B cell (primary cell): ENCODE measurements around the gene KDM5B. TPM values are rescaled to one million over a fixed set of nuclear protein-coding genes. Genes with fewer than 3 reads are reported as not detected.
"Not testable (repeated sequence)": the region's sequence is repeated elsewhere in the genome, so short reads cannot be mapped to it uniquely, and the experiment has no call there.

Experiments used
- ATAC-seq: fragments of 200-7000 bp; cut with Tn5 transposase; one replicate; pipeline ENCODE4 v1.10.0; 2021; ENCODE audit warnings: low read depth, mild to moderate bottlenecking, moderate number of reproducible peaks, moderate library complexity
- CTCF ChIA-PET: fragments of 350-600 bp; sonication (Branson Sonifier 250); formaldehyde crosslinking; loops from one replicate; lab custom pipeline; 2021; ENCODE audit warnings: antibody characterized with exemption, inconsistent platforms; lab: Charles Lee
- POLR2A ChIA-PET: fragments of 350-600 bp; sonication (Branson Sonifier 250); formaldehyde crosslinking; loops from one replicate; lab custom pipeline; 2021; ENCODE audit warnings: antibody characterized with exemption; lab: Charles Lee
- DNase-seq: peaks from one replicate; pipeline ENCODE4 v3.0.0; 2013
- H2AFZ ChIP-seq: 2 replicates; pipeline ENCODE4 v1.6.1; 2012; ENCODE audit warnings: mild to moderate bottlenecking, low read depth, low read length; ENCODE audit not compliant: insufficient read depth, poor library complexity, severe bottlenecking
- H3K27ac ChIP-seq, 2 donors: 1 replicate in 1 of 2; 2 replicates in 1 of 2; pipeline ENCODE4 v1.5.1; 2012 to 2013; ENCODE audit warnings: low read length in 2 of 2, mild to moderate bottlenecking in 2 of 2, moderate library complexity in 1 of 2
- H3K27me3 ChIP-seq, 4 experiments: fragments of 200-600 bp in 1 of 4; sonication (generic) in 1 of 4; replicated peaks in 1 of 4; 1 replicate in 2 of 4; 2 replicates in 2 of 4; pipeline versions ENCODE4 v1.6.1 to v1.7.0; 2013 to 2016; ENCODE audit warnings: low read length in 3 of 4, mild to moderate bottlenecking in 2 of 4, mixed read lengths in 1 of 4, moderate library complexity in 1 of 4; ENCODE audit not compliant: insufficient read depth in 4 of 4, control insufficient read depth in 3 of 4; ENCODE audit errors: control extremely low read depth in 1 of 4
- H3K36me3 ChIP-seq, 2 experiments: replicated peaks in 1 of 2; 1 replicate in 1 of 2; 2 replicates in 1 of 2; pipeline versions ENCODE4 v1.6.1 to v1.7.1; 2013; ENCODE audit warnings: low read length in 1 of 2; ENCODE audit not compliant: insufficient read depth in 2 of 2, control insufficient read depth in 1 of 2; ENCODE audit errors: control extremely low read depth in 1 of 2, extremely low read depth in 1 of 2
- H3K4me1 ChIP-seq, 2 donors: fragments of 200-600 bp in 1 of 2; sonication (generic) in 1 of 2; 1 replicate in 1 of 2; 2 replicates in 1 of 2; pipeline versions ENCODE4 v1.5.1 to v1.6.1; 2013 to 2017; ENCODE audit warnings: low read length in 2 of 2; ENCODE audit not compliant: control insufficient read depth in 2 of 2, insufficient read depth in 2 of 2
- H3K4me2 ChIP-seq: replicated peaks from 2 replicates; pipeline ENCODE3; 2012; ENCODE audit warnings: mild to moderate bottlenecking, low read depth, low read length; ENCODE audit not compliant: poor library complexity, severe bottlenecking
- H3K4me3 ChIP-seq, 5 experiments: fragments of 200-600 bp in 1 of 5; sonication (generic) in 1 of 5; 1 replicate in 3 of 5; 2 replicates in 2 of 5; pipeline versions ENCODE4 v1.5.1 to v1.7.0; 2011 to 2016; ENCODE audit warnings: low read length in 4 of 5, mild to moderate bottlenecking in 4 of 5, low read depth in 2 of 5, control low read depth in 1 of 5, moderate library complexity in 1 of 5; ENCODE audit not compliant: insufficient read depth in 1 of 5; ENCODE audit errors: control extremely low read depth in 1 of 5, extremely low read depth in 1 of 5
- H3K79me2 ChIP-seq: fragments of 200-600 bp; sonication (generic); one replicate; pipeline ENCODE4 v1.6.0; 2016; ENCODE audit warnings: low read length; ENCODE audit not compliant: control insufficient read depth, insufficient read depth
- H3K9ac ChIP-seq: fragments of 200-600 bp; sonication (generic); 2 replicates; pipeline ENCODE4 v1.6.1; 2017; ENCODE audit warnings: mild to moderate bottlenecking, low read length, moderate library complexity
- H3K9me3 ChIP-seq, 3 donors: one replicate each; pipeline versions ENCODE4 v1.6.1 to v1.7.1; 2013; ENCODE audit warnings: low read length in 2 of 3; ENCODE audit not compliant: control insufficient read depth in 2 of 3, insufficient read depth in 1 of 3; ENCODE audit errors: control extremely low read depth in 1 of 3
- H4K20me1 ChIP-seq: 2 replicates; pipeline ENCODE4 v1.6.0; 2012; ENCODE audit warnings: mild to moderate bottlenecking, low read length; ENCODE audit not compliant: insufficient read depth, control insufficient read depth, poor library complexity, severe bottlenecking
- H3K27ac Mint-ChIP-seq: one replicate; pipeline ENCODE4 v1.8.0; 2021; ENCODE audit warnings: mixed read lengths
- H3K27me3 Mint-ChIP-seq: one replicate; pipeline ENCODE4 v1.8.0; 2021; ENCODE audit warnings: mixed read lengths
- H3K4me1 Mint-ChIP-seq: one replicate; pipeline ENCODE4 v1.8.0; 2021; ENCODE audit warnings: mixed read lengths
- H3K4me3 Mint-ChIP-seq: one replicate; pipeline ENCODE4 v1.8.0; 2021; ENCODE audit warnings: mixed read lengths
- H3K9me3 Mint-ChIP-seq: one replicate; pipeline ENCODE4 v1.8.0; 2022; ENCODE audit warnings: mixed read lengths; ENCODE audit not compliant: insufficient read depth
- EZH2 ChIP-seq: IDR thresholded peaks from 2 replicates; pipeline ENCODE4 v1.6.1; 2012; ENCODE audit warnings: borderline replicate concordance, low read depth, mild to moderate bottlenecking, moderate library complexity, low read length; ENCODE audit not compliant: insufficient read depth, poor library complexity, severe bottlenecking
- WGBS: methylation state at CpG from one replicate; pipeline ENCODE4 v1.1.5; 2013; ENCODE audit warnings: missing lambda C conversion rate; ENCODE audit not compliant: insufficient coverage; 5-methylcytosine and 5-hydroxymethylcytosine counted together
- intact Hi-C: fragments of 100-400 bp; cut with micrococcal nuclease; formaldehyde crosslinking; loops from one replicate; pipeline ENCODE4 v1.10.0; 2022
- polyA plus RNA-seq: library from polyadenylated mRNA; depleted of rRNA; stranded (reverse); fragments of >200 nt; gene quantifications from 2 replicates; pipeline ENCODE4 v1.2.3, GENCODE V29; 2012
- total RNA-seq, 2 donors: library from RNA; stranded (reverse); fragments of 120-200 nt in 1 of 2; gene quantifications; 1 replicate in 1 of 2; 2 replicates in 1 of 2; pipeline versions ENCODE4 v1.2.3 to v1.2.4, GENCODE V29; 2013 to 2022
- TF ChIP-seq, protein P1 (sequence below): fragments of 200-600 bp; IDR thresholded peaks from one replicate; pipeline ENCODE4 v1.8.0; 2022; ENCODE audit warnings: antibody characterized with exemption, mild to moderate bottlenecking

The KDM5B gene
- total and polyA plus RNA-seq, 2 donors (not counting 1 experiment from before 2014, with no cell fraction given), result 11.2 to 62.7 TPM

DNA sequence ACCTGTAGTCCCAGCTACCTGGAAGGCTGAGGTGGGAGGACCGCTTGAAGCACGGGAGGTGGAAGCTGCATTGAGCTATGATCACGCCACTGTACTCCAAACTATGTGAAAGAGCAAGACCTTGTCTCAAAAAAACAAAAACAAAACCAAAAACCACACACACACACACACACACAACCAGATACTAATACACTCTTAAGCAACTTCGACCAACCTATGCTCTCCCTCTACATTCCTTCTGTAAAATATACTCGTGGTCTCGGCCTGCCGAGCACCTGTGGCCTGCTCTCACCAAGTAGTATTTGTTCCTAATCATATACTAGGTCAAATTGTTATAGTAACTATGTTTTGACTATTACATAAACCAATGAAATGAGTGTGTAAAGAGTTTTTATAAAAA lies 84.5 kb downstream of the KDM5B start:
- Mint-ChIP-seq H3K27me3 (peaks cover 3% of the 10 kb centered on the region), H3K27ac (no peak overlapping the region), H3K4me1 (peaks cover 9% of the 10 kb centered on the region), H3K9me3 (no peaks in the 10 kb centered on the region), H3K4me3 (no peak overlapping the region)
- H3K4me3 ChIP-seq, result no peak overlapping the region
- POLR2A ChIA-PET, result no interaction called here
- no peak overlapping the region for H3K9ac ChIP-seq
- H3K9me3 ChIP-seq, result no peaks in the 10 kb centered on the region
- H3K27ac ChIP-seq, result no peak overlapping the region
- H3K27me3 ChIP-seq, result peaks cover 0 to 3% (median under 1%) of the 10 kb centered on the region in 4 experiments
- WGBS, result 100% methylated on average over 3 of the region's 7 CpGs
- peaks cover 0 to 8% of the 10 kb centered on the region in 2 donors for H3K4me1 ChIP-seq
- H3K79me2 ChIP-seq, result no peaks in the 10 kb centered on the region
- H4K20me1 ChIP-seq, result no peaks in the 10 kb centered on the region
- ATAC-seq (no peak), DNase-seq (no peak)
- TF ChIP-seq EZH2, result no peak
- TF ChIP-seq, protein P1, sequence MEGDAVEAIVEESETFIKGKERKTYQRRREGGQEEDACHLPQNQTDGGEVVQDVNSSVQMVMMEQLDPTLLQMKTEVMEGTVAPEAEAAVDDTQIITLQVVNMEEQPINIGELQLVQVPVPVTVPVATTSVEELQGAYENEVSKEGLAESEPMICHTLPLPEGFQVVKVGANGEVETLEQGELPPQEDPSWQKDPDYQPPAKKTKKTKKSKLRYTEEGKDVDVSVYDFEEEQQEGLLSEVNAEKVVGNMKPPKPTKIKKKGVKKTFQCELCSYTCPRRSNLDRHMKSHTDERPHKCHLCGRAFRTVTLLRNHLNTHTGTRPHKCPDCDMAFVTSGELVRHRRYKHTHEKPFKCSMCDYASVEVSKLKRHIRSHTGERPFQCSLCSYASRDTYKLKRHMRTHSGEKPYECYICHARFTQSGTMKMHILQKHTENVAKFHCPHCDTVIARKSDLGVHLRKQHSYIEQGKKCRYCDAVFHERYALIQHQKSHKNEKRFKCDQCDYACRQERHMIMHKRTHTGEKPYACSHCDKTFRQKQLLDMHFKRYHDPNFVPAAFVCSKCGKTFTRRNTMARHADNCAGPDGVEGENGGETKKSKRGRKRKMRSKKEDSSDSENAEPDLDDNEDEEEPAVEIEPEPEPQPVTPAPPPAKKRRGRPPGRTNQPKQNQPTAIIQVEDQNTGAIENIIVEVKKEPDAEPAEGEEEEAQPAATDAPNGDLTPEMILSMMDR, result no peak
- no peak overlapping the region for H3K4me2 ChIP-seq
- peaks cover 9 to 23% of the 10 kb centered on the region in 2 experiments for H3K36me3 ChIP-seq
- H2AFZ ChIP-seq, result no peak overlapping the region
- intact Hi-C loops, result no loop called here
- CTCF ChIA-PET, result interaction anchor here (1.4 kb wide), 1 partner anchor 258 kb away, joined by 3 read pairs; no protein-coding TSS in a partner anchor

DNA sequence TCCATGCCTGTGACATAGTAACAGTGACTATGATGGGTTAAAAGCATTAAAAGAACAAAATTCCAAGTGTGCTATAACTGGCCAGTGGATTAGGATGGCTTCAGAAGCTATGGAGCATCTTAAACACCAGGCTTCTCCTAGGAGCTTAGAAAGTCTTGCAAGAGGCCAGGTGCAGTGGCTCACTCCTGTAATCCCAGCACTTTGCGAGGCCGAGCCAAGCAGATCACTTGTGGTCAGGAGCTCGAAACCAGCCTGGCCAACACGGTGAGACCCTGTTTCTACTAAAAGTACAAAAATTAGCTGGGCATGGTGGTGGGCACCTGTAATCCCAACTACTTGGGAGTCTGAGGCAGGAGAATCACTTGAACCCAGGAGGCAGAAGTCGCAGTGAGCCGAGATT lies 85.2 kb downstream of the KDM5B start:
- H3K27me3 ChIP-seq, H3K79me2 ChIP-seq, H3K27ac ChIP-seq, H3K27ac Mint-ChIP-seq, ATAC-seq, H3K9me3 ChIP-seq, H3K4me3 ChIP-seq, H3K4me1 Mint-ChIP-seq, DNase-seq, POLR2A ChIA-PET, H3K4me1 ChIP-seq, intact Hi-C loops, H2AFZ ChIP-seq, H3K9me3 Mint-ChIP-seq, H3K9ac ChIP-seq, H4K20me1 ChIP-seq, H3K4me3 Mint-ChIP-seq, H3K27me3 Mint-ChIP-seq, H3K4me2 ChIP-seq: not testable (repeated sequence)
- H3K36me3 ChIP-seq, result peaks cover 8 to 17% of the 10 kb centered on the region in 2 experiments
- 92% methylated on average over 4 of the region's 6 CpGs for WGBS
- CTCF ChIA-PET, result interaction anchor here (1.2 to 1.4 kb wide), 2 partner anchors 257 to 287 kb away, joined by 3 read pairs; no protein-coding TSS in a partner anchor
